HCT116 (cell line): Measurements from ENCODE around the gene GTF2H2C. TPM values are rescaled to one million over a fixed set of nuclear protein-coding genes. Genes with fewer than 3 reads are reported as not detected.
"Not testable (repeated sequence)": the region's sequence is repeated elsewhere in the genome, so short reads cannot be mapped to it uniquely, and the experiment has no call there.

Experiments used
- ATAC-seq: fragments of 200-7000 bp; cut with Tn5 transposase; 2 replicates; pipeline ENCODE4 v1.9.1; 2020; ENCODE audit warnings: mild to moderate bottlenecking, moderate library complexity
- BruUV-seq: library from RNA; stranded (reverse); fragments of 400-500 nt; replicated peaks from 2 replicates; lab custom pipeline; 2021; lab: Mats Ljungman, UMichigan
- CTCF ChIA-PET: fragments of 300-600 bp; sonication (Branson Sonifier 250); formaldehyde crosslinking; loops from one replicate; lab custom pipeline; 2021; ENCODE audit warnings: antibody characterized with exemption; lab: Charles Lee
- POLR2A ChIA-PET: fragments of 300-600, 350-600 bp; sonication (Branson Sonifier 250); formaldehyde crosslinking; loops from one replicate; lab custom pipeline; 2021; ENCODE audit warnings: antibody characterized with exemption; lab: Charles Lee
- RAD21 ChIA-PET, 2 experiments: fragments of 300-600 bp; sonication (Branson Sonifier 250); formaldehyde crosslinking; loops; one replicate each; lab custom pipeline; 2023; ENCODE audit warnings: low total read pairs in 2 of 2; ENCODE audit not compliant: uncharacterized antibody in 2 of 2, unreplicated experiment in 2 of 2, low non-redundant PET in 1 of 2; lab: Charles Lee
- DNase-seq: peaks from one replicate; pipeline ENCODE4 v3.0.0-alpha.2; 2010; ENCODE audit warnings: low read depth, low spot score
- H2AFZ ChIP-seq: fragments of 200-600 bp; shearing (Covaris generic), sonication (generic); 2 replicates; pipeline ENCODE4 v1.6.1; 2017; ENCODE audit warnings: low read depth, mixed run types, mixed read lengths, antibody characterized with exemption, low read length; ENCODE audit not compliant: poor library complexity, severe bottlenecking
- H3K27ac ChIP-seq: 2 replicates; pipeline ENCODE4 v1.5.1; 2012; ENCODE audit warnings: low read depth, low read length
- H3K27me3 ChIP-seq: fragments of 200-600 bp; sonication (generic); 2 replicates; pipeline ENCODE4 v1.6.1; 2016; ENCODE audit warnings: mixed run types, low read length, mixed read lengths; ENCODE audit not compliant: insufficient read depth
- H3K36me3 ChIP-seq, 2 experiments: fragments of 200-500 bp in 1 of 2; fragments of 200-600 bp in 1 of 2; sonication (Bioruptor generic) in 1 of 2; sonication (generic) in 1 of 2; 2 replicates each; pipeline versions ENCODE4 v1.5.1 to v1.6.1; 2014 to 2016; ENCODE audit warnings: low read length in 2 of 2, inconsistent platforms in 1 of 2, mixed read lengths in 1 of 2, mixed run types in 1 of 2; ENCODE audit not compliant: insufficient read depth in 2 of 2, control insufficient read depth in 1 of 2
- H3K4me1 ChIP-seq, 2 experiments: fragments of 200-600 bp in 1 of 2; sonication (generic) in 1 of 2; 2 replicates each; pipeline versions ENCODE4 v1.5.1 to v1.6.1; 2012 to 2017; ENCODE audit warnings: low read length in 2 of 2, inconsistent platforms in 1 of 2, mild to moderate bottlenecking in 1 of 2, mixed read lengths in 1 of 2, mixed run types in 1 of 2, moderate library complexity in 1 of 2; ENCODE audit not compliant: insufficient read depth in 2 of 2, control insufficient read depth in 1 of 2
- H3K4me2 ChIP-seq: fragments of 200-600 bp; sonication (generic); 2 replicates; pipeline ENCODE4 v1.6.1; 2017; ENCODE audit warnings: mixed run types, low read length, mixed read lengths
- H3K4me3 ChIP-seq, 2 experiments: fragments of 200-600 bp in 1 of 2; sonication (generic) in 1 of 2; replicated peaks in 1 of 2; 2 replicates each; pipeline ENCODE4 v1.5.1; 2011 to 2016; ENCODE audit warnings: low read length in 2 of 2, control low read depth in 1 of 2, low read depth in 1 of 2, mild to moderate bottlenecking in 1 of 2, mixed read lengths in 1 of 2, mixed run types in 1 of 2
- H3K79me2 ChIP-seq: fragments of 200-600 bp; sonication (generic); 2 replicates; pipeline ENCODE4 v1.6.1; 2017; ENCODE audit warnings: mild to moderate bottlenecking, mixed run types, low read length, moderate library complexity, mixed read lengths; ENCODE audit not compliant: insufficient read depth
- H3K9ac ChIP-seq: fragments of 200-600 bp; sonication (generic); 2 replicates; pipeline ENCODE4 v1.6.1; 2016; ENCODE audit warnings: low read length, mixed read lengths
- H3K9me2 ChIP-seq: fragments of 200-600 bp; sonication (generic), shearing (Covaris generic); 2 replicates; pipeline ENCODE4 v1.6.1; 2017; ENCODE audit warnings: mixed run types, mild to moderate bottlenecking, moderate library complexity; ENCODE audit not compliant: insufficient read depth
- H3K9me3 ChIP-seq, 2 experiments: fragments of 200-500 bp in 1 of 2; fragments of 200-600 bp in 1 of 2; sonication (Bioruptor generic) in 1 of 2; sonication (generic) in 1 of 2; 2 replicates each; pipeline ENCODE4 v1.6.1; 2014 to 2017; ENCODE audit warnings: low read length in 2 of 2, mixed read lengths in 2 of 2, inconsistent platforms in 1 of 2, low read depth in 1 of 2, mild to moderate bottlenecking in 1 of 2, mixed run types in 1 of 2, moderate library complexity in 1 of 2; ENCODE audit not compliant: control insufficient read depth in 1 of 2, insufficient read depth in 1 of 2
- H4K20me1 ChIP-seq: fragments of 200-600 bp; sonication (generic), shearing (Covaris generic); 2 replicates; pipeline ENCODE4 v1.6.1; 2017; ENCODE audit warnings: mixed run types, mild to moderate bottlenecking, moderate library complexity; ENCODE audit not compliant: insufficient read depth
- CBX3 ChIP-seq: IDR thresholded peaks from 2 replicates; pipeline ENCODE4 v1.6.1; 2012; ENCODE audit warnings: low read depth
- CTCF ChIP-seq, 3 experiments: fragments of 200-600 bp in 1 of 3; sonication (generic) in 1 of 3; IDR thresholded peaks in 2 of 3; conservative IDR thresholded peaks in 1 of 3; 2 replicates each; pipeline ENCODE4 v1.5.1; 2012 to 2017; ENCODE audit warnings: low read depth in 2 of 3, low read length in 2 of 3, antibody characterized with exemption in 1 of 3, borderline replicate concordance in 1 of 3, control low read depth in 1 of 3, mild to moderate bottlenecking in 1 of 3, mixed read lengths in 1 of 3, mixed run types in 1 of 3, moderate library complexity in 1 of 3; ENCODE audit not compliant: insufficient read depth in 1 of 3
- ELF1 ChIP-seq: IDR thresholded peaks from 2 replicates; pipeline ENCODE4 v1.6.1; 2012; ENCODE audit warnings: low read depth, borderline replicate concordance
- EZH2 ChIP-seq: fragments of 200-600 bp; sonication (generic); IDR thresholded peaks from 2 replicates; pipeline ENCODE4 v1.6.1; 2017; ENCODE audit warnings: antibody characterized with exemption, mixed run types
- EZH2phosphoT487 ChIP-seq: fragments of 200-600 bp; IDR thresholded peaks from 2 replicates; pipeline ENCODE4 v1.6.1; 2018; ENCODE audit warnings: antibody characterized with exemption, borderline replicate concordance
- REST ChIP-seq: IDR thresholded peaks from 2 replicates; pipeline ENCODE4 v1.6.1; 2012; ENCODE audit warnings: low read depth
- TCF7L2 ChIP-seq: IDR thresholded peaks from 2 replicates; pipeline ENCODE4 v1.7.0; 2011; ENCODE audit warnings: borderline replicate concordance, inconsistent platforms; ENCODE audit not compliant: insufficient read depth, insufficient read length; ENCODE audit errors: extremely low read depth
- YY1 ChIP-seq: IDR thresholded peaks from 2 replicates; pipeline ENCODE4 v1.6.1; 2011; ENCODE audit warnings: low read length, low read depth, moderate library complexity, mild to moderate bottlenecking; ENCODE audit not compliant: insufficient replicate concordance; ENCODE audit errors: extremely low read depth
- ZNF274 ChIP-seq: fragments of 200-500 bp; sonication (Bioruptor generic); IDR thresholded peaks from 2 replicates; pipeline ENCODE4 v1.6.1; 2014; ENCODE audit warnings: mild to moderate bottlenecking, low read depth, low read length, inconsistent platforms
- intact Hi-C: fragments of 100-400 bp; cut with micrococcal nuclease; formaldehyde crosslinking; loops from 2 replicates; pipeline ENCODE4 v1.10.0; 2022
- total RNA-seq: library from RNA; stranded (reverse); gene quantifications from one replicate; pipeline ENCODE4 v1.2.1, GENCODE V29; 2021; ENCODE audit not compliant: unreplicated experiment

Gene GTF2H2C
- total RNA-seq, 1 experiment from 2014 or later = 65.2 TPM

GRCh38 chr5:69512740-69513260 is 47.2 kb upstream of the GTF2H2C start (continued):
- TF ChIP-seq CTCF (IDR thresholded peaks at IDR 0.05 in 2 of 3, conservative IDR thresholded peaks at IDR 0.05 in 1 of 3; ENCODE audit: borderline replicate concordance in 1 of 3, insufficient read depth in 1 of 3, low read depth in 2 of 3, low read length in 2 of 3) (no peak), CBX3 (no peak), ZNF274 (no peak), REST (no peak), EZH2phosphoT487 (no peak), ELF1 (no peak), TCF7L2 (no peak), EZH2 (no peak), YY1 (no peak)

GRCh38 chr5:69515570-69515969 is 44.4 kb upstream of the GTF2H2C start:
- intact Hi-C loops, H3K9me2 ChIP-seq, H3K9ac ChIP-seq, H3K9me3 ChIP-seq, H4K20me1 ChIP-seq, DNase-seq, H3K4me3 ChIP-seq, CTCF ChIA-PET, H3K36me3 ChIP-seq, H2AFZ ChIP-seq, H3K27ac ChIP-seq, H3K27me3 ChIP-seq, POLR2A ChIA-PET, H3K4me2 ChIP-seq, RAD21 ChIA-PET, BruUV-seq, ATAC-seq: not testable (repeated sequence)
- Histone ChIP-seq H3K4me1 (peaks cover 49 to 56% of the 10 kb centered on the region in 2 experiments), H3K79me2 (peaks cover 32% of the 10 kb centered on the region)
